CD4-positive, alpha-beta T cell treated with Interleukin-4 for 4 hours (primary cell): ENCODE measurements around the gene GRM5.
"Not testable (repeated sequence)": the region's sequence is repeated elsewhere in the genome, so short reads cannot be mapped to it uniquely, and the experiment has no call there.

ENCODE experiments used
- DNase-seq: peaks from one replicate; pipeline ENCODE4 v3.0.0-alpha.2; 2020

Gene GRM5

DNA sequence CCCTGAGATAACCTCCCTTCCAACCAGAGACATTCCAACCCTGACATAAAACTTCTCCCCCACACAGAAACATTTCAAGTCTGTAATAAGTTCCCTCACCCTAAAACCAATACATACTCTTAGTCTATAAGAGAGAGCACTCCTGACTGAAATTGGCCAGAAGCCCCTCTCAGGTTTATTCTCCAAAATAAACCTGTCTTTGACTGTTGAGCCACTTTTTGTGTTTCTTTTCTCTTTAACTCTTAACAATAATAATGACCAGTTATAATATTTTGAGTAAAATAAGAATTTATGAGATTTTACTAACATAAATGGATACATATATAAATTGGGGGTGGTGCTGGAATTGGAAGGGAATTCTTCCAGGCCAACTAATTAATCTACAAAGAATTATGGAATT lies 93.6 kb downstream of the GRM5 start:
- DNase-seq = no peak

- DNase-seq = not testable (repeated sequence)
Measured at GRCh38 chr11:88961621-88962020, 104.2 kb downstream of the GRM5 start.

GRCh38 chr11:88959857-88960256 lies 105.9 kb downstream of the GRM5 start:
- DNase-seq = not testable (repeated sequence)

GRCh38 chr11:88950975-88951374 lies 114.8 kb downstream of the GRM5 start:
- DNase-seq = no peak

- DNase-seq = not testable (repeated sequence)
Measured at GRCh38 chr11:88948908-88949307, 116.9 kb downstream of the GRM5 start.

DNA sequence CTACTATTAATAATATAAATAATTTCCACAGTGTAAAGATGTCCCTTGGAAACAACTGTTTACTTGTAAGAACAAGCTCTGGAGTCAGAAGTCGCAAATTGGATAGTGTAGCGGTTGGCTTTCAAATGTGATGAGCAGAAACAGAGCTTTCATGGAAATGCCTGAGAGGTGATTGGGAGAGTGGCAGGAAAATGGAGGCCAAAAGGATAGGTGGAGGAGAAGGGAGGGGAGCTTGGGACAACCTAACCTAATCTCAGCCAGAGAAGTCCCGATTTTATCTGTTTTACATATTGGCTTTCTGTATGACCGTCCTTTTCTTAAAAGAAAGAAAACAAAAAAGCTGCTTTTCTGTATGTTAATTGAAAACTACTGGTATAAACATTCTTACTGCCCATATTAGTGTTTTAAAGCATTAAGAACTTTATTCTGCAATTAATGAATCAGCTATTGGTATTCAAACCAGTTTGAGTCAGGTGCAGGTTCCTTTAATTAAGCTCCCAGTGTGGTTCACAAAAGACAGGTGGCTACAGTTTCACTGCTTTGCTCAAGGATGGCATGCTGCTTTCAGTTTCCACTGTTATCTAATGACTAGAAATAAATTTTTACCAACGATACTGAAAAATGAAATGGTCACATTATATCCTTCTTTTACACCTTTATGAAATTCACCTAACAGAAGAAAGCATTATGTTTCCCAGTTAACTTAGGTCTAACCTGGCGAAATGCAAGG lies 117.8 kb downstream of the GRM5 start:
- DNase-seq = not testable (repeated sequence)

- not testable (repeated sequence) for DNase-seq
Measured at GRCh38 chr11:88929665-88930064, 136.1 kb downstream of the GRM5 start.

- DNase-seq = not testable (repeated sequence)
Measured at GRCh38 chr11:88917065-88917464, 148.7 kb downstream of the GRM5 start.

- DNase-seq = no peak
Measured at GRCh38 chr11:88909500-88909899, 156.3 kb downstream of the GRM5 start.

- not testable (repeated sequence) for DNase-seq
Measured at GRCh38 chr11:88901436-88901835, 164.3 kb downstream of the GRM5 start.

- DNase-seq = not testable (repeated sequence)
Measured at GRCh38 chr11:88888855-88889254, 176.9 kb downstream of the GRM5 start.

- peak; percentile 35 for DNase-seq
Measured at GRCh38 chr11:88886796-88887195, 179.0 kb downstream of the GRM5 start.

- not testable (repeated sequence) for DNase-seq
Measured at GRCh38 chr11:88882800-88883199, 183.0 kb downstream of the GRM5 start.

DNA sequence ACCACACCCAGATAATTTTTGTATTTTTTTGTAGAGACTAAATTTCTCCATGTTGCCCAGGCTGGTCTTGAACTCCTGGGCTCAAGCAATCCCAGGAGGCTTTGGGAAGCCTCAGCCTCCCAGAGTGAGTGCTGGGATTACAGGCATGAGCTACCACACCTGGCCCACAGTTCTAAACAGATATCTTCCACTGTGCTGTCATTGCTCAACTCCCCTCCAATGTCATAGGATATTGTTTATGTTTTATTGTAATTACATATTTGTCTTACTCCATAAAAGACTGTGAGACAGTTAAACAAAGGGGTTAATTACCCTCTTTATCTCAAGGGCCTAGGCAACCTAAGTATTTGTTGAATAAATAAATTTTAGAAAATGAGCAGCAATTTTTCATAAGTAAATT lies 204.2 kb downstream of the GRM5 start:
- DNase-seq = no peak

DNA sequence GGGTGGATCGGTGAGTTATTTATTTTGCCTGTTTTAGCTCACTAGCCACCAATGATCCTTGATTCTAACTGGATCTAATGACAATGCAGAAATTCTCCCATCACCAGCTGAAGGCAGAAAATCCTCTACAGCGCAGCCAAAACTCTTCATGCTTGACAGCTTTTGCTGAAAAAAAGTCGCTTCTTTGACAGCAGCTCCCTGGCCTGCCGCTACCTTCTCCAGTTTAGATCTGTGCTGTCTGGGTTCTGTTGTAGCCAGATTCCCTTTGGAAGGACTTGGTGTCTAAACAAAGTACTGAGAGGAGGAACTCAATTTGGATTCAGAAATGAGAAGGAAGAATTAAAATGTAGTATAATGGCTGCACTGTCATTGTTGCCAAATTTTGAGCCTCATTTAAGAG lies 205.4 kb downstream of the GRM5 start:
- DNase-seq = not testable (repeated sequence)

DNA sequence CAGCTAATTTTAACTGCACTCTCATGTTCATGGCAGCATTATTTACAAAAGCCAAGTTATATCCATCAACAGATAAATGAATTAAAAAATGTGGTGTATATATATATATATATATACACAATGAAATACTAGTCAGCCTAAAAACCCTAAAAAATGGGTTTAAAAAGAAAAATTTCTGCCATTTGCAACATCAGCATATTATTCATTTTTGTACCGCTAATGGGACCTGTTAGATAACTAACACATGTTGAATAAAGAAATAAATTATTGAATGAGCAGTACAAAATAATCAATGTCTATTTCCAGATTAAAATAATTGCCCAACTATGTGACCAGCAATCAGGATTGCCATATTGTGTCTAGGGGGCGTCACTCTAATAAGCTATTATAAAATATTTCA lies 211.8 kb downstream of the GRM5 start:
- DNase-seq = not testable (repeated sequence)

GRCh38 chr11:88851547-88851946 lies 214.2 kb downstream of the GRM5 start:
- DNase-seq = not testable (repeated sequence)

DNA sequence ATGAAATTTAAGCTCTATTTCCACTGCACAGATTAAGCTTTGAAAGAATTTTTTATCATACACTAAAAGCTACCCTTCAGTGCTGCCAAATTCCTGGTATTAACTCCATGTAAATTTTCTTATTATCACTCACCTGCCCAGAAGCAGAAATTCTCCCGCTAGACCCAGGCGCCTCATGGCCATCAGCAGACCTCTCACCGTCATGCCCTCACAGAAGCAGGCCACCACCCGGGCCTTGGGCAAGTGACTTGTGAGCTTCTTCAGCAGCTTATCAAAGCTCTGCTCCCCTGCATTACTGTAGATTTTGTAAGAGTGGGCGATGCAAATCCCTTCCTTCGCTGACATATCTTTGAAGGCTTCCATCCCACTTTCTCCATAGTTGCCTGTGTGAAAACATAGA lies 216.0 kb downstream of the GRM5 start:
- not testable (repeated sequence) for DNase-seq

DNA sequence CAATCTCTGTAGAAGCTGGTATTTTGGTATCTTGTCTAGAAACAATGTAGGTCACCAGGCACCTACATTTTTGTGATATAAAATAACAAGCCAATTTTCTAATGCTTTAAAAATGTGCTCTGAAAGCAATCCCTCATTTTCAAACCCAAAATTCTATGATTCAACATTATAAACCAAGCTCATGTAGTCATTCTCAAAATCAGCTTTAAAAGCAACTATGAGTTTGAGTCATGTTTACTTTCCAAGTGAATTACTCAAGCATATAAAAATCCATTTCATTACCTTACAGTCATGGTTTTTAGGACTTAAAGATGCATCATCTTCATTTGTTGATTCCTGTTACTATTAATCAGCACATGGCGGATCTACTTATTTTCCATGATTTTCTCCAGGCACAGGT lies 216.4 kb downstream of the GRM5 start:
- DNase-seq = no peak

DNA sequence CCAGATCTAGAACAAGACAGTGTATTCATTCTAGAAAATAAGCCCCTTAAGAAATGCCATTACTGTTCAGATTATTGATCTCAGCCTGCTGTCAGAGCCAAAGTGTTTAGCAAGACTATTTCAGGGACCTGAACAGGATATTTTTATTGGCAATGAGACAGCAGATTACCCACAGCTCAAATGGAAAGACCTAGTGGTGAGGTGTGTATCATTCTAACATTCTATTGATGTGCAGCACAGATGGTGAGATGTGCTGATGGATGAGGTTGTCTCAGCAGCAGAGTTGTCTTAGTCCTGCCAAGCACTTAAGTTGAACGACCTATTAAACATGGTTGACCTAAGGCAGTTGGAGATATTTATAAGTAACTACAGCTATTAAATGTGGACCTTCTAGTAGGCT lies 219.5 kb downstream of the GRM5 start:
- DNase-seq = not testable (repeated sequence)

DNA sequence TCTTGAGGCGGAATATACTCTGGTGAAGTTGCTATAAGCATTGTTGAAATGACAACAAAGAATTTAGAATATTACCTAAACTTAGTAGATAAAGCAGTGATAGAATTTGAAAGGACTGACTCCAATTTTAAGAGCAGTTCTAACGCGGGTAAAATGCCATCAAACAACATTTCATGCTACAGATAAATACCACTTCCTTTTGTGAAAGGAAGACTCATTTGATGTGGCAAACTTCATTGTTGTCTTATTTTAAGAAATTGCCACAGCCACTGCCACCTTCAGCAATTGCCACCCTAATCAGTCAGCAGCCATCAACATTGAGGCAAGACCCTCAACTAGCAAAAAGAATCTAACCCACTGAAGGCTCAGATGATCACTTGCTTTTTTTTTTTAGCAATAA lies 220.8 kb downstream of the GRM5 start:
- DNase-seq = peak; percentile 30

- peak; percentile 65 for DNase-seq
Measured at GRCh38 chr11:88843766-88844426, 221.9 kb downstream of the GRM5 start.

- not testable (repeated sequence) for DNase-seq
Measured at GRCh38 chr11:88838139-88838538, 227.6 kb downstream of the GRM5 start.

GRCh38 chr11:88835709-88836108 lies 230.1 kb downstream of the GRM5 start:
- not testable (repeated sequence) for DNase-seq
